ENCODE data around the gene RNF8.

RNF8 gene

GRCh38 chr6:37316071-37316470 is 37.7 kb upstream of the RNF8 start:
- DNase-seq (ENCODE audit: low read depth, low spot score), result no peak
- Histone ChIP-seq H3K4me1 (ENCODE audit: insufficient read depth, insufficient read length) (no peaks in the 10 kb centered on the region), H3K27me3 (ENCODE audit: insufficient read depth, insufficient read length) (no peaks in the 10 kb centered on the region), H3K36me3 (ENCODE audit: insufficient read depth, insufficient read length, low read length) (peaks cover 64% of the 10 kb centered on the region), H3K9me3 (ENCODE audit: insufficient read depth, low read length) (no peaks in the 10 kb centered on the region), H3K4me3 (ENCODE audit: insufficient read length, low read depth) (no peak overlapping the region), H3K9ac (ENCODE audit: insufficient read length, low read depth) (no peak overlapping the region)
- TF ChIP-seq SUZ12 (IDR thresholded peaks at IDR 0.05; ENCODE audit: extremely low read depth, insufficient read depth, insufficient read length), result no peak
- TF ChIP-seq ZNF274 (IDR thresholded peaks at IDR 0.05; ENCODE audit: low read depth, low read length), result no peak
- no peak for TF ChIP-seq YY1 (IDR thresholded peaks at IDR 0.05; ENCODE audit: insufficient read depth, insufficient read length)

GRCh38 chr6:37317312-37318038 is 36.3 kb upstream of the RNF8 start:
- H3K36me3 ChIP-seq (ENCODE audit: insufficient read depth, insufficient read length, low read length), result peaks cover 75% of the 10 kb centered on the region
- no peaks in the 10 kb centered on the region for H3K4me1 ChIP-seq (ENCODE audit: insufficient read depth, insufficient read length)
- no peak overlapping the region for H3K4me3 ChIP-seq (ENCODE audit: insufficient read length, low read depth)
- DNase-seq (ENCODE audit: low read depth, low spot score), result no peak
- H3K9me3 ChIP-seq (ENCODE audit: insufficient read depth, low read length), result no peaks in the 10 kb centered on the region
- H3K9ac ChIP-seq (ENCODE audit: insufficient read length, low read depth), result no peak overlapping the region
- TF ChIP-seq YY1 (IDR thresholded peaks at IDR 0.05; ENCODE audit: insufficient read depth, insufficient read length) (no peak), SUZ12 (IDR thresholded peaks at IDR 0.05; ENCODE audit: extremely low read depth, insufficient read depth, insufficient read length) (no peak), ZNF274 (IDR thresholded peaks at IDR 0.05; ENCODE audit: low read depth, low read length) (no peak)
- H3K27me3 ChIP-seq (ENCODE audit: insufficient read depth, insufficient read length), result no peaks in the 10 kb centered on the region

GRCh38 chr6:37319156-37319555 is 34.6 kb upstream of the RNF8 start:
- H3K9me3 ChIP-seq (ENCODE audit: insufficient read depth, low read length), result no peaks in the 10 kb centered on the region
- no peaks in the 10 kb centered on the region for H3K27me3 ChIP-seq (ENCODE audit: insufficient read depth, insufficient read length)
- DNase-seq (ENCODE audit: low read depth, low spot score), result no peak
- H3K36me3 ChIP-seq (ENCODE audit: insufficient read depth, insufficient read length, low read length), result peaks cover 67% of the 10 kb centered on the region
- H3K9ac ChIP-seq (ENCODE audit: insufficient read length, low read depth), result no peak overlapping the region
- no peak overlapping the region for H3K4me3 ChIP-seq (ENCODE audit: insufficient read length, low read depth)
- TF ChIP-seq YY1 (IDR thresholded peaks at IDR 0.05; ENCODE audit: insufficient read depth, insufficient read length) (no peak), SUZ12 (IDR thresholded peaks at IDR 0.05; ENCODE audit: extremely low read depth, insufficient read depth, insufficient read length) (no peak), ZNF274 (IDR thresholded peaks at IDR 0.05; ENCODE audit: low read depth, low read length) (no peak)
- no peaks in the 10 kb centered on the region for H3K4me1 ChIP-seq (ENCODE audit: insufficient read depth, insufficient read length)

GRCh38 chr6:37319856-37320480 is 33.8 kb upstream of the RNF8 start:
- H3K27me3 ChIP-seq (ENCODE audit: insufficient read depth, insufficient read length), result no peaks in the 10 kb centered on the region
- H3K4me1 ChIP-seq (ENCODE audit: insufficient read depth, insufficient read length), result no peaks in the 10 kb centered on the region
- TF ChIP-seq YY1 (IDR thresholded peaks at IDR 0.05; ENCODE audit: insufficient read depth, insufficient read length) (no peak), SUZ12 (IDR thresholded peaks at IDR 0.05; ENCODE audit: extremely low read depth, insufficient read depth, insufficient read length) (no peak), ZNF274 (IDR thresholded peaks at IDR 0.05; ENCODE audit: low read depth, low read length) (no peak)
- H3K36me3 ChIP-seq (ENCODE audit: insufficient read depth, insufficient read length, low read length), result peaks cover 69% of the 10 kb centered on the region
- H3K9me3 ChIP-seq (ENCODE audit: insufficient read depth, low read length), result no peaks in the 10 kb centered on the region
- H3K9ac ChIP-seq (ENCODE audit: insufficient read length, low read depth), result no peak overlapping the region
- no peak overlapping the region for H3K4me3 ChIP-seq (ENCODE audit: insufficient read length, low read depth)
- DNase-seq (ENCODE audit: low read depth, low spot score), result no peak

GRCh38 chr6:37320646-37321045 is 33.1 kb upstream of the RNF8 start:
- H3K27me3 ChIP-seq (ENCODE audit: insufficient read depth, insufficient read length), result no peaks in the 10 kb centered on the region
- DNase-seq (ENCODE audit: low read depth, low spot score), result peak; percentile 22
- no peaks in the 10 kb centered on the region for H3K4me1 ChIP-seq (ENCODE audit: insufficient read depth, insufficient read length)
- H3K9me3 ChIP-seq (ENCODE audit: insufficient read depth, low read length), result no peaks in the 10 kb centered on the region
- H3K4me3 ChIP-seq (ENCODE audit: insufficient read length, low read depth), result no peak overlapping the region
- H3K36me3 ChIP-seq (ENCODE audit: insufficient read depth, insufficient read length, low read length), result peaks cover 64% of the 10 kb centered on the region
- no peak for TF ChIP-seq ZNF274 (IDR thresholded peaks at IDR 0.05; ENCODE audit: low read depth, low read length)
- no peak for TF ChIP-seq YY1 (IDR thresholded peaks at IDR 0.05; ENCODE audit: insufficient read depth, insufficient read length)
- no peak for TF ChIP-seq SUZ12 (IDR thresholded peaks at IDR 0.05; ENCODE audit: extremely low read depth, insufficient read depth, insufficient read length)
- H3K9ac ChIP-seq (ENCODE audit: insufficient read length, low read depth), result no peak overlapping the region

- Histone ChIP-seq H3K27me3 (ENCODE audit: insufficient read depth, insufficient read length) (no peaks in the 10 kb centered on the region), H3K36me3 (ENCODE audit: insufficient read depth, insufficient read length, low read length) (peaks cover 59% of the 10 kb centered on the region), H3K9ac (ENCODE audit: insufficient read length, low read depth) (no peak overlapping the region), H3K4me3 (ENCODE audit: insufficient read length, low read depth) (no peak overlapping the region), H3K9me3 (ENCODE audit: insufficient read depth, low read length) (no peaks in the 10 kb centered on the region), H3K4me1 (ENCODE audit: insufficient read depth, insufficient read length) (no peaks in the 10 kb centered on the region)
- no peak for DNase-seq (ENCODE audit: low read depth, low spot score)
- no peak for TF ChIP-seq ZNF274 (IDR thresholded peaks at IDR 0.05; ENCODE audit: low read depth, low read length)
- no peak for TF ChIP-seq YY1 (IDR thresholded peaks at IDR 0.05; ENCODE audit: insufficient read depth, insufficient read length)
- TF ChIP-seq SUZ12 (IDR thresholded peaks at IDR 0.05; ENCODE audit: extremely low read depth, insufficient read depth, insufficient read length), result no peak
These were observed 32.7 kb upstream of the RNF8 start for GRCh38 chr6:37321101-37321500.
